NCI-H1105 treated with DMSO at 0.1 percent for 48 hours (cell line): ENCODE data around the gene ZNF592.
"Not testable (repeated sequence)": the region's sequence is repeated elsewhere in the genome, so short reads cannot be mapped to it uniquely, and the experiment has no call there.

Source experiments
- DNase-seq: peaks from one replicate; lab custom pipeline; 2025; lab: John Stamatoyannopoulos, UW

Gene ZNF592

DNA sequence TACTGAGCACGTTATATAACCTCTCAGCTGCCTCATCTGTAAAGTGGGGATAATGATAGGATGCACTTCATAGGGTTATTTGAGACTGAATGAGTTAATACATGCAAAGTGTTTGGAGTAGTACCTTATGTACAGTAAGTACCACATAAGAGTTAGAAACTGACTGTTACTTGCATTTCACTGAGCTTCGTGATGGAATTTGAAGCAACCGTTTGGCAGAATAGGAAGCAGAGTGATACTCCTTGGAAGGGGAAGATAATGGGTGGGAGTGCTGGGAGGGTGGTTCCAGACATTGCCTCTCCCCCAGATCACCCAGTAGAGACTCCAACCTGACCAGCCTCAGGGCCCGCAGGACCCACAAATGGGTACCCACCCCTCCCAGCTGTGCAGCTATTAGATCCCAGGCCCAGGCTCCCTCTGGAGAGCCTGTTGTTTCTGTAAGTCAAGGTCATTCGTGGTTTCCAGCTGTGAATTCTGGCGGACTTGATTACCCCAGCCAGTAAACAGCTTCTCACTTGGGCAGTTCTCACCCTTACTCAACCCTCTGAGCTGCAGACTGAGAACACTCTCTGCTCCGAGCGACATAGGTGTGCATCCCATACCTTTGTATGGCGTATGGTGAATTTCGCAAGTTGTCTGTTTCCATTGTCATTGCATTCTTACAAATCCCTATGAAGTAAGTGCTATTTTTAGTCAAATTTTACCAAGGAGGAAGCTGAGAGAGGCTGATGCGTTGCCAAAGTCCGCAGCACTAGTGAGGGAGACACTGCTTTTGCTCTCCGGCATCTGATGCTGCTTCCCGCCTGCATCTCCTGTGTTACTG, 79.9 kb downstream of the ZNF592 start:
- no peak for DNase-seq

- no peak for DNase-seq
Observed at GRCh38 chr15:84829428-84829827, 81.0 kb downstream of the ZNF592 start.

DNA sequence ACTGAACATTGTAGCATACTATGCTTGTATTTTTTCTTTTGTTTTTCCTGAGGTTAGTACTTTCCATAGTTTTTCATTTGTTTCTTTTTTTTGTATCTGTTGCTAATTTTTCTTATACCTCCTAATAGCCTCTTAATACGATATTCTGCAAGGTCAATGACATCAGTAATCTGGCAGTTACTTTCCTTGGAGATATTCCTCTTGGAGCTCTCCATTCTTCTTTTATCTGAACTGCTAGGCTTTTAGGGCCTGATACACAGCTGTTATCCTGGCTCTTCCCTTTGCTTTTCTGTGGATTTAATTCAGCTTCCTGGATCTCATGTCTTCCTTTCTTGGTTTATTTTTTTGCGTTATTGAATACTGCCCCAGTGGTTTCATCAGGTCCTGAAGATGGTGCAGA, 81.6 kb downstream of the ZNF592 start:
- DNase-seq, result no peak

- no peak for DNase-seq
Observed at GRCh38 chr15:84831028-84831427, 82.6 kb downstream of the ZNF592 start.

- no peak for DNase-seq
Observed at GRCh38 chr15:84831613-84832012, 83.2 kb downstream of the ZNF592 start.

DNA sequence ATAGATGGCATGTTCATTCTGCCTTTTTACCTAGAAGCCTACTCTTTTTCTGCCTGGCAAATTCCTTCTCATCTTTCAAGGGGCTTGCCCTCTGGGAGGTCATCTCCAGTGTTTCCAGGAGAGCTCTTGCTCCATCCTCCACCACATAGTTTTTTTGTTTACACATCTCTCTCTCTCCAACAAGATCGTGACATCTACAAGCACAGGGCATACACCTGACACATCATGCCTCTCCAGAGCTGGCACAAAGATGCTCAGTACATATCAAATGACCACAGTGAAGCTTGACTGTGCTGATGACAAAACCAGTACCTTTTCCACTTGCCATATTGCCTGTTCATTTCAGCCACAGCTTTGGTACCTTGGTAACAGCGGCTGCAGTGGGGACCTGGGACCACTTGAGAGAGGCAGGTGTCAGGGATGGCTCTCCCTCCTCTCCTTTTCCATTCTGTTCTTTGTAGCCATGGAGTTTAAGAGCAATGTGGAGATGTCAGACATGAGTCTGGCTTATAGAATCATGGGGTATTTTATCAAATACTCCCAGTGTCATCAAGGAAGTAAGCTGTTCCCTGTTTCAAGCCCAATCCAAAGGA, 84.2 kb downstream of the ZNF592 start:
- DNase-seq, result no peak

DNA sequence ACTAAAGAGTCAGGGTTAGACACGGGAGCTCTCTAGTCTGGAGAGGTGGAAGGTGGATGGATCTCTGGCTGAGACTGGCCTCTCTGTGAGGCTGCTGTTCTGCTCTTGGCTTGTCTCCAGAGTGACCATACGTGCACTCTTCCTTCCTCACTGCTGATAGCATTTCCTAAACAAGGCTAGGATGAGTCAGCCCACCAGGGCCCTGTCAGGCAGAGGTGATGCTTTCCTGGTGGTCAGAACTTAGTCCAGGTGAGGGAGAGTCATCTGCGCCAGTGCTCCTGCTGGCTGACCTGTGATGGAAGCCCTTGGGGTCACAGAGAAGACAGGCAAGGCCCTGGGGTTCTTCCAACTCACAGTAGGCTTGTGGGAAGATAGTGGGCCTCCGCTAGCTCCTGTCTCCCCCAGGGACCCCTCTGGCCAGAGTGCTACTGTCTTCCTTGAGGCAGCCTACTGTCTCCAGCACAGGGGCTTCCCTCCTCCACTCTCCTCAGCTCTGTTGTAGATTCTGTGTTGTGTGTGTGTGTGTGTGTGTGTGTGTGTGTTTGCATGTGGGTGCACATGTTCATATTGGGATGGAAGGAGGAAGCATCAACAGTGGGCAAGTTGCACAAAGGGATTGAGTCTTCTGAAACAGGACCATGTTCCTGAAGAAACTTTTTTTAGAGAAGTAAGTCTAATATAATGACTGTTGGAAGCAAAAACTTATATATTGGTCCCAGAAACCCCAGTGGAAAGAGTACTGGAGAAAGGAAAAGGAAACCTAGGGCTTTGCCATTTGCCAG, 85.2 kb downstream of the ZNF592 start:
- DNase-seq, result no peak

DNA sequence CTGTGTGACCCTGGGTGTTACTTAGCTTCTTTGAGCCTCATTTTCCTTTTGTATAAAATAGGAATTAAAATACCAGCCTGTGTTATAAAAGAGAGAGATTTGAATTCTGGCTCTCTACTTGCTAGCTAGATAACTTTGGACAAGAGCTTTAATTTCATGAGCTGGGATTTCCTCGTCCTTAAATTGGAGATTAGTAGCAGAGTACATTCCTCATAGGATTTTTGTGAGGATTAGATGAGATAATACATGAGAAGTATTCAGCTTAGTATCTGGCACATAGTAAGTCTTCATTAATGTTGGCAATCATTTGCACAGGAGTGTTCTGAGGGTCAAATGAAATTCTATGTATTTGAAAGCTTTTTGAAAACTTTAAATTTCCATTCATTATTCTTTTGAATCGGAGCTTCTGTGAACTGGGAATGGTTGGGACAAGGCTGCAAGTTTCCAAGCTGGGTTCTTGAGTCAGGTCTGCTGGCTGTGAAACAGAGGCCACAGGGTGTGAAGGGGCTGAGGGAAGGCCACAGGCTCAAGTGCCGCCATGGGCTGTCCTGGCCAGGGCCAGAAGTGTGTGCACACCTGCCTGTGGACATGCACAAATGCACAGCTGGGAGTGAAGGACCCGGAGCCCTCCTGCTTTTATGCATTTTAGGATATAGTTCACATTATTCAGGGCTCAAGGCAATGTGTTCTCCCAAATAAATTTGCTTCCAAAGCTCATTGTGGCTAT, 86.0 kb downstream of the ZNF592 start:
- no peak for DNase-seq

- no peak for DNase-seq
Observed at GRCh38 chr15:84834969-84835368, 86.6 kb downstream of the ZNF592 start.

- no peak for DNase-seq
Observed at GRCh38 chr15:84835661-84836337, 87.4 kb downstream of the ZNF592 start.

DNA sequence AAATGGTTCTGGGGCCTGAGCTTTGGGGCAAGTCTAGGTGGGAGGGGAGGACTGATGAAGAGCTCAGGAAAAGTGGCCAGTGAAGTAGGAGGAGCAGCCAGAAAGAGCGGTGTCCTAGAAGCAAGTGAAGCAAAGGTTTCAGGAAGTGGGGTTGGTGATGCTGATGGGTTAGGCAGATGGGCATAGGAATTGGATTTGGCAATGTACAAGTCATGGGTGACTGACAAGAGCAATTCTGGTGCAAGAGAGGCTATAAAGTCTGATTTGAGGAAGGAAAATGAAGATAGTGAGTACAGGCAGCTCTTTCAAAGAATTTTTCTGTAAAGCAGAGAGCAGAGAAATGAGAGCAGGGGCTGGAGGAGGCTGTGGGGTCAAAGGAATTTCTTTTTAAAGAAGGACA, 88.5 kb downstream of the ZNF592 start:
- no peak for DNase-seq

- DNase-seq, result no peak
Observed at GRCh38 chr15:84839714-84840113, 91.3 kb downstream of the ZNF592 start.

- DNase-seq, result no peak
Observed at GRCh38 chr15:84840255-84840654, 91.9 kb downstream of the ZNF592 start.

DNA sequence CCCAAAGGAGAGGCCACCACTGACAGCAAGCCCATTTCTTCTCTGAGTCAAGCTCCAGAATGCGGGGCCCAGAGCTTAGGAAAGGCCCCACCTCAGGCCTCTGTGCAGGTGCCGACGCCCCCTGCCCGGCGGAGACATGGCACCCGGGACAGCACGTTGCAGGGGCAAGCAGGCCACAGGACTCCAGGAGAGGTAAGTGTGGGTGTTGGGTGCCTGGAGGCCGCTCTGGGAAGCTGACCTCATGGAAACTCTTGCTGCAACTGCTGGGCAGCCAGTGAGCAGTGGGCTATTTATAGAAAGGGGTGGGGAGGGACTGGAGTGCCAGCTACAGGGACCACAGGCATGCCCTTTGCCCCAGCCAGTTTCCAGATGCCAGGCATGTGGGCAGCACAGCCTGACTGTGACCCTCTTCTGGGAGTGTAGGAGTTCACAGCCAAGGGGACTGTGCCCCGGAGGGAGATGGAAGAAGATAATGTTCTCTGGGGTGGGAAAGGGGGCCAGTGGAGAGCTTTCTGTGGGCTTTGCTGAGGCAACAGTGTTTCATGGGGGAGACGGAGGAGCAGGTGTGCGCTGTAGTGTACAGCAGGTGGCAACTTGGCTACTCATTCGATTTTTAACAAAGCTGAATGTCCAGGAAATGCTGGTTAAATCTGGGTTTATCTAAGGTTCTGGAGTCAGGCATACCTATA, 92.5 kb downstream of the ZNF592 start:
- no peak for DNase-seq

GRCh38 chr15:84842781-84843180, 94.4 kb downstream of the ZNF592 start:
- no peak for DNase-seq

DNA sequence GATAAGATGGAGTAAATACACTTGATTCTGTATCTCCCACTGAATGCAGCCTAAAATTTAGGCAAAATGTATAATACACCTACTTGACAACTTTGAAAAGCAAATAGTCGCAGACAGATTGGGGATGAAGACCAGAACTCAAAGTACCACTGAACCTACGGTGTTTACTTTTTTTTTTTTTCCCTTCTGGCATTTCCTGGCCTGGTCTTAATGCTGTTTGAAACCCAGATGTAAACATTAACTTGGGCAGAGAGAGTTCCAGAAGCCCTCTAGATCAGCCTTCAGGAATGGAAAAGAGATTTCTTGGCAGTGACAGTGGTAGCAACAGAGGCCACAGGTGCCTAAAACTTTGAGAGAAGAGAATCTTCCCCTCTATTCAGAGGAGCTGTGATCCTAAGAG, 96.6 kb downstream of the ZNF592 start:
- no peak for DNase-seq

GRCh38 chr15:84845631-84846030, 97.2 kb downstream of the ZNF592 start:
- DNase-seq, result not testable (repeated sequence)

GRCh38 chr15:84846269-84846668, 97.9 kb downstream of the ZNF592 start:
- DNase-seq, result no peak

DNA sequence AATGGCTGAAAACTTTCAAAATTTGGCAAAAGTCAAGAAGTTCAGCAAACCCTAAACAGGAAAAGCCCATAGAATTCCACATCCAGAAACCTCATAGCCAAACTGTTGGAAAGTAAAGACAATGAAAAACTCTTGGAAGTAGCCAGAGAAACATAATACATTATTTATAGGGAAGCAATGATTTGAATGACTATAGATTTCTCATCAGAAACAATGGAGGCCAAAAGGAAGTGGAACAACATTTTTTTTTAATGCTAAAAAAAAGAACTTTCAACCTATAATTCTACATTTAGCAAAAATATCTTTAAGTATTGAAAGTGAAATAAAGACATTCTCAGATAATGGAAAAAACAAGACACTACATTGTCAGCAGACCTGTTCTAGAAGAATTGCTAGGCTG, 99.0 kb downstream of the ZNF592 start:
- no peak for DNase-seq

DNA sequence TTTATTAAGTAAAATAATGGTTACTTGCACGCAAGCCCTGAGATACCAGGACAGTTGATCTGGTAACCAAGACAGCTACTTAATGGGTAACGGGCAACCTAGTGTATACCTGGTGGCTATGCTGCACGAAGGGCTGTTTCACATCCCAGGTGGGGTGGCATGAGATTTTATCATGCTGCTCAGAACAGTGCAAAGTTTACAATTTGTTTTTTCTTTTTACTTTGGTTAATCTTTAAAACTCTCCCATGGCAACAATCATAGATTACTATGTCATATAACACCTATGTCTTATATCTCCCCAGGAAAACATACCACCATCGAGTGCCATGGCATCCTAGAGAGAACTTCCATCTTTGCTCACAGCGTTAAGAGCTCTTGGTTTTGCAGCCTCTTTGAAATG, 103.8 kb downstream of the ZNF592 start:
- DNase-seq, result no peak

- no peak for DNase-seq
Observed at GRCh38 chr15:84855136-84855535, 106.7 kb downstream of the ZNF592 start.
